DOHH2 (cell line): Measurements from ENCODE around the gene IFNAR1.

ENCODE experiments used
- EZH2phosphoT487 ChIP-seq: fragments of 200-600 bp; sonication (generic); IDR thresholded peaks from 2 replicates; pipeline ENCODE4 v1.6.1; 2017; ENCODE audit warnings: borderline replicate concordance, mild to moderate bottlenecking, antibody characterized with exemption, low read length, moderate library complexity, mixed read lengths
- TF ChIP-seq, protein P1 (sequence below): fragments of 200-600 bp; sonication (generic); IDR thresholded peaks from one replicate; pipeline ENCODE4 v1.5.1; 2014; ENCODE audit warnings: antibody characterized with exemption, mild to moderate bottlenecking, low read depth, low read length; ENCODE audit not compliant: poor library complexity, severe bottlenecking

DNA sequence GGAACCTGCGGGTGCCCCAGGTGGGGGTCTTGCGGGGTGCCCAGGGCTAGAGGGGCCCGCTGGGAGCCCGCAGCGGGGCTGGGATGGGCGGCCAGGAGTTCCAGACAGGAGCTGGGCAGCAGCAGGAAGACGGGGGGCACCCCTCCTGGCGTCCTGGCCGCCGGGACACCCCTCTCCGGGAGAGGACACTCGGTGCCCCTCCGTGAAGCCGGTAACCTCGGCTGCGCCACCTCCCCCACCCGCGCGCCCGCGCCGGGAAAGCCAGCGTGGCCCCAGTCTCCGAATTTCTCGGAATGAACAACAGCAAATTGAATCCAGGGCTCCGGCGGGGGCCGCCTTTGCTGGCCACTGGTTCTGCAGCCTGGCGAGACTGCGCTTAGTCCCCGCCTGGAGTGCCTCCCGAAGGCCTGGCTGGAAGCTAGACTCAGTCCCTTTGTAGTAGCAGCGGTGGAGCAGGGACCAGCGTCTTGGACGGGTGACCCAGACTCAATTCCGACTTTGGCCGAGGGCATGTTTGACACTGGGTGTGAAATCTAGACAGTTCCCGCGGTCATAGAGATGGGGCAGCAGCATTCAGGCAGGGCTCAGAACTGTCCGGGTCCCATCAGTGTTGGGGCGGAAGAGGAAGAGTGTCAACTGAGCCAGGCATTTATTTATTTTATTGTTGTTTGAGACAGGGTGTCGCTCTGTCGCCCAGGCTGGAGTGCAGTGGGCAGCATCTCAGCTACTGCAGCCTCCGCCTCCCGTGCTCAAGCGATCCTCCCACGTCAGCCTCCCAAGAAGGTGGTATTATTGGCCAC lies 79.2 kb downstream of the IFNAR1 start:
- TF ChIP-seq, protein P1, sequence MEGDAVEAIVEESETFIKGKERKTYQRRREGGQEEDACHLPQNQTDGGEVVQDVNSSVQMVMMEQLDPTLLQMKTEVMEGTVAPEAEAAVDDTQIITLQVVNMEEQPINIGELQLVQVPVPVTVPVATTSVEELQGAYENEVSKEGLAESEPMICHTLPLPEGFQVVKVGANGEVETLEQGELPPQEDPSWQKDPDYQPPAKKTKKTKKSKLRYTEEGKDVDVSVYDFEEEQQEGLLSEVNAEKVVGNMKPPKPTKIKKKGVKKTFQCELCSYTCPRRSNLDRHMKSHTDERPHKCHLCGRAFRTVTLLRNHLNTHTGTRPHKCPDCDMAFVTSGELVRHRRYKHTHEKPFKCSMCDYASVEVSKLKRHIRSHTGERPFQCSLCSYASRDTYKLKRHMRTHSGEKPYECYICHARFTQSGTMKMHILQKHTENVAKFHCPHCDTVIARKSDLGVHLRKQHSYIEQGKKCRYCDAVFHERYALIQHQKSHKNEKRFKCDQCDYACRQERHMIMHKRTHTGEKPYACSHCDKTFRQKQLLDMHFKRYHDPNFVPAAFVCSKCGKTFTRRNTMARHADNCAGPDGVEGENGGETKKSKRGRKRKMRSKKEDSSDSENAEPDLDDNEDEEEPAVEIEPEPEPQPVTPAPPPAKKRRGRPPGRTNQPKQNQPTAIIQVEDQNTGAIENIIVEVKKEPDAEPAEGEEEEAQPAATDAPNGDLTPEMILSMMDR: no peak
- no peak for TF ChIP-seq EZH2phosphoT487
